IPS-18a (cell line): Measurements from ENCODE around the gene C1orf174.

Source experiments
- H3K27ac ChIP-seq: one replicate; pipeline ENCODE4 v1.5.1; 2013; ENCODE audit warnings: low read length
- H3K27me3 ChIP-seq: one replicate; pipeline ENCODE4 v1.6.1; 2013; ENCODE audit warnings: mild to moderate bottlenecking, low read length; ENCODE audit not compliant: control insufficient read depth, insufficient read depth
- H3K36me3 ChIP-seq: one replicate; pipeline ENCODE4 v1.6.1; 2013; ENCODE audit warnings: low read depth, low read length; ENCODE audit not compliant: control insufficient read depth
- H3K4me1 ChIP-seq: one replicate; pipeline ENCODE4 v1.6.1; 2013; ENCODE audit warnings: low read depth, low read length; ENCODE audit not compliant: control insufficient read depth
- H3K4me3 ChIP-seq: one replicate; pipeline ENCODE4 v1.5.1; 2013; ENCODE audit warnings: low read length
- H3K9ac ChIP-seq: one replicate; pipeline ENCODE4 v1.6.1; 2013; ENCODE audit warnings: mild to moderate bottlenecking, low read length, moderate library complexity
- H3K9me3 ChIP-seq: one replicate; pipeline ENCODE4 v1.6.1; 2013; ENCODE audit warnings: low read depth, low read length; ENCODE audit not compliant: control insufficient read depth

The C1orf174 gene

DNA sequence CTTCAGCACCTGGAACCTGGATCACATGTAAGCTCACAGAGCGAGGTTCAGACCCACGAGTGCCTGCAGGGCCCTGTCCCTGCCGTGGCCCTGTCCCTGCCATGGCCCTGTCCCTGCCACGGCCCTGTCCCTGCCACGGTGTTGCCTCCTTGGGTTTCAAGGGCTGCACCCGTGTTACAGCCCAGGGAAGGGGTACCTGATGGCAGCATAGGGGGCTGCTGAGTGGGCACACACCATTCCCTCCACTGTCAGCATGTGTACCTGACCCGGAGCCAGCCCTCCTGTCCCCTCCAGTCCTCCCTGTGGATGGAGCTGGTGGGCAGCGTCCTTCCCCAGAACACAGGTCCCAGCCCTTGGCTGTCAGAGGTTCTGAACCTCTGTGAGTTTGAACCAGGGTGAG, 27.5 kb downstream of the C1orf174 start:
- Histone ChIP-seq H3K4me3 (no peak overlapping the region), H3K4me1 (no peaks in the 10 kb centered on the region), H3K9ac (no peak overlapping the region), H3K36me3 (no peaks in the 10 kb centered on the region), H3K27me3 (no peaks in the 10 kb centered on the region), H3K27ac (no peak overlapping the region), H3K9me3 (no peaks in the 10 kb centered on the region)

DNA sequence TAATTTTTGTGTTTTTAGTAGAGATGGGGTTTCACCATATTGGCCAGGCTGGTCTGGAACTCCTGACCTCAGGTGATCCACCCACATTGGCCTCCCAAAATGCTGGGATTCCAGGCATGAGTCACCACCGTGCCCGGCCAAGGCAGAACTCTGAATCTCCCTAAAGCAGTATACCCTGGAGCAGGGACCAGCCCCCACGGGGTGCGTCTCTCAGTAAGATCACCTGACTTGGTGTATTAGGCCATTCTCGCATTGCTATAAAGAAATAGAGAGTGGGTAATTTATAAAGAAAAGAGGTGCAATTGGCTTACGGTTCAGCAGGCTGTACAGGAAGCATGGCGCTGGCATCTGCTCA, 28.6 kb downstream of the C1orf174 start:
- Histone ChIP-seq H3K4me1 (no peaks in the 10 kb centered on the region), H3K36me3 (no peaks in the 10 kb centered on the region)

GRCh38 chr1:3869751-3870301, 30.2 kb downstream of the C1orf174 start:
- Histone ChIP-seq H3K27ac (no peak overlapping the region), H3K27me3 (no peaks in the 10 kb centered on the region), H3K4me1 (no peaks in the 10 kb centered on the region), H3K9ac (no peak overlapping the region), H3K9me3 (no peaks in the 10 kb centered on the region), H3K4me3 (no peak overlapping the region), H3K36me3 (no peaks in the 10 kb centered on the region)

More for the DNA sequence above, 28.6 kb downstream of the C1orf174 start:
- Histone ChIP-seq H3K9ac (no peak overlapping the region), H3K9me3 (no peaks in the 10 kb centered on the region), H3K4me3 (no peak overlapping the region), H3K27me3 (no peaks in the 10 kb centered on the region), H3K27ac (no peak overlapping the region)

- Histone ChIP-seq H3K4me3 (no peak overlapping the region), H3K36me3 (no peaks in the 10 kb centered on the region), H3K9me3 (no peaks in the 10 kb centered on the region), H3K9ac (no peak overlapping the region), H3K27ac (no peak overlapping the region), H3K27me3 (no peaks in the 10 kb centered on the region), H3K4me1 (no peaks in the 10 kb centered on the region)
These were observed 31.5 kb downstream of the C1orf174 start for GRCh38 chr1:3868464-3869006.

GRCh38 chr1:3865606-3866160, 34.4 kb downstream of the C1orf174 start:
- Histone ChIP-seq H3K4me1 (no peaks in the 10 kb centered on the region), H3K27ac (no peak overlapping the region), H3K36me3 (no peaks in the 10 kb centered on the region), H3K4me3 (no peak overlapping the region), H3K27me3 (no peaks in the 10 kb centered on the region), H3K9me3 (no peaks in the 10 kb centered on the region), H3K9ac (no peak overlapping the region)

DNA sequence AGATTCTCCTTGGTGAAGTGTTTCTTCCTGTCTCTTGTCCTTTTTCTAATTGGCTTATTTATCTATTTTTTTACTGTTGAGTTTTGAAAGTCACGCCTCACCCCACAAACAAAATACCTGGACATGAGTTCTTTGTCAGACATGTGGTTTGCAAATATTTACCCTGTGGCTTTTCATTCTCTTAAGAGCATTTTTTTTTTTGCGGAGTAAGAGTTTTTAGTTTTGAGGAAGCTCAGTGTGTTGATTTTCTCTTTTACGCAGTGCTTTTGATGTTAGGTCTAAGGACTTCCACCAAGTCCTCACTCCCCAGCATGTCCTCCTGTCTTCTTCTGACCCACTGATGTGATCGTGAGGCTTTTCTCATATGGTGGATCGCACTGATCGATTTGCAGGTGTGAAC, 35.2 kb downstream of the C1orf174 start:
- H3K4me3 ChIP-seq, result no peak overlapping the region
- H3K9ac ChIP-seq, result no peak overlapping the region
- H3K27me3 ChIP-seq, result peaks cover under 1% of the 10 kb centered on the region
- H3K4me1 ChIP-seq, result no peaks in the 10 kb centered on the region
- H3K9me3 ChIP-seq, result no peaks in the 10 kb centered on the region
- no peaks in the 10 kb centered on the region for H3K36me3 ChIP-seq
- H3K27ac ChIP-seq, result no peak overlapping the region

DNA sequence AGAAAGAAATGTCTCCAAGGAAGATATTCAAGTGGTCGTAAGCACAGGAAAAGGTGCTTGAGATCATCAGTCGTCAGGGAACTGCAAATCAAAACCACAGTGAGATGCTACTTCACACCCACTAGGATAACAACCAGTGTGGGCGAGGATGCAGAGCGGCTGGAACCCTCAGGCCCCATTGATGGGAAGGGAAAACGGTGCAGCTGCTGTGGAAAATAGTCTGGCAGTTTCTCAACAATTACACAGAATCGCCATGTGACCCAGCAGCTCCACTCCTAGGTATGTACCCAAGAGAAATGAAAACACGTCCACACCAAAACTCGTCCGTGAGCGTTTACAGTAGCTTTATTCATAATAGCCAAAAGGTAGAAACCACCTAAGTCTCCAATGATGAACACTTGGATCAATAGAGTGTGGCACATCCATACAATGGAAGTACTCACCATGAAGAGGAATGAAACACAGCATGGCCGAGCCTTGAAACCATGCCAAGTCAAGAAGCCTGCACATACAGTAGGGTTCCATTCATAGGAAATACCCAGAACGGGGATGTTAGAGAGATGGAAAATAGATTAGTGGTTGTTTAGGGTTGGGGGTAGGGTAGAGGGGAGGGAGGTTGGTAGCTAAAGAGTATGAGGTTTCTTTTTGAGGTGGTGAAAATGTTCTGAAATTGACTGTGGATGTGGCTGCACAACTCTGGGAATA, 36.7 kb downstream of the C1orf174 start:
- Histone ChIP-seq H3K9me3 (no peaks in the 10 kb centered on the region), H3K4me1 (no peaks in the 10 kb centered on the region)

GRCh38 chr1:3858231-3858981, 41.7 kb downstream of the C1orf174 start:
- peaks cover 5% of the 10 kb centered on the region for H3K4me1 ChIP-seq
- H3K27ac ChIP-seq, result no peak overlapping the region
- H3K4me3 ChIP-seq, result peak overlapping the region; percentile 86
- no peak overlapping the region for H3K9ac ChIP-seq
- H3K9me3 ChIP-seq, result no peaks in the 10 kb centered on the region
- peaks cover 33% of the 10 kb centered on the region for H3K27me3 ChIP-seq
- no peaks in the 10 kb centered on the region for H3K36me3 ChIP-seq

More for the DNA sequence above, 36.7 kb downstream of the C1orf174 start:
- Histone ChIP-seq H3K27ac (no peak overlapping the region), H3K27me3 (peaks cover 16% of the 10 kb centered on the region), H3K9ac (no peak overlapping the region), H3K36me3 (no peaks in the 10 kb centered on the region), H3K4me3 (no peak overlapping the region)

GRCh38 chr1:3857791-3858129, 42.3 kb downstream of the C1orf174 start:
- no peaks in the 10 kb centered on the region for H3K36me3 ChIP-seq
- peak overlapping the region; percentile 30 for H3K9ac ChIP-seq
- H3K4me3 ChIP-seq, result peak overlapping the region; percentile 86
- no peak overlapping the region for H3K27ac ChIP-seq
- peaks cover 5% of the 10 kb centered on the region for H3K4me1 ChIP-seq
- H3K9me3 ChIP-seq, result no peaks in the 10 kb centered on the region
- H3K27me3 ChIP-seq, result peaks cover 33% of the 10 kb centered on the region

GRCh38 chr1:3856923-3857790, 42.9 kb downstream of the C1orf174 start, which contains the start of the genes CEP104 and DFFB:
TSS of gene CEP104 (minus strand) at chr1:3857211. CDS start at chr1:3852407, 4,804 bp downstream.
TSS of gene DFFB (plus strand) at chr1:3857476. CDS start at chr1:3857604, 128 bp downstream.
- Histone ChIP-seq H3K27me3 (peaks cover 33% of the 10 kb centered on the region), H3K4me3 (peak within 1 kb of the TSS; percentile 86), H3K27ac (no peak within 1 kb of the TSS), H3K9me3 (no peaks in the 10 kb centered on the region), H3K4me1 (peaks cover 5% of the 10 kb centered on the region), H3K36me3 (no peaks in the 10 kb centered on the region), H3K9ac (peak within 1 kb of the TSS; percentile 37)
